Lung (tissue), 16 donors: Measurements from ENCODE around the gene FUT2. TPM values are rescaled to one million over a fixed set of nuclear protein-coding genes. Genes with fewer than 3 reads are reported as not detected.

Experiments used
- ATAC-seq: fragments of 200-7000 bp; cut with Tn5 transposase; one replicate; pipeline ENCODE4 v1.9.1; 2020; ENCODE audit warnings: moderate number of reproducible peaks; ENCODE audit not compliant: insufficient read depth, low FRiP score
- DNase-seq, 3 donors: peaks; one replicate each; pipeline ENCODE4 v3.0.0-alpha.2; 2013 to 2017
- H3K27ac ChIP-seq, 2 donors: one replicate each; pipeline ENCODE4 v1.5.1; 2013; ENCODE audit warnings: mild to moderate bottlenecking in 2 of 2, moderate library complexity in 2 of 2, control low read depth in 1 of 2, inconsistent platforms in 1 of 2, low read depth in 1 of 2, low read length in 1 of 2
- H3K27me3 ChIP-seq, 3 donors: one replicate each; pipeline ENCODE4 v1.5.1; 2013; ENCODE audit warnings: low read length in 2 of 3; ENCODE audit not compliant: control insufficient read depth in 3 of 3, insufficient read depth in 3 of 3
- H3K36me3 ChIP-seq, 4 donors: one replicate each; pipeline ENCODE4 v1.5.1; 2013; ENCODE audit warnings: low read length in 4 of 4, mild to moderate bottlenecking in 1 of 4, moderate library complexity in 1 of 4; ENCODE audit not compliant: control insufficient read depth in 4 of 4, insufficient read depth in 4 of 4
- H3K4me1 ChIP-seq, 5 donors: one replicate each; pipeline ENCODE4 v1.5.1; 2013; ENCODE audit warnings: low read length in 5 of 5, mild to moderate bottlenecking in 2 of 5, moderate library complexity in 1 of 5; ENCODE audit not compliant: control insufficient read depth in 5 of 5, insufficient read depth in 5 of 5
- H3K4me3 ChIP-seq: one replicate; pipeline ENCODE4 v1.5.1; 2013; ENCODE audit warnings: mild to moderate bottlenecking, control low read depth, moderate library complexity
- H3K9ac ChIP-seq, 2 donors: one replicate each; pipeline ENCODE4 v1.5.1; 2013; ENCODE audit warnings: low read length in 2 of 2, control low read depth in 1 of 2; ENCODE audit not compliant: insufficient read depth in 1 of 2
- H3K9me3 ChIP-seq, 4 donors: one replicate each; pipeline ENCODE4 v1.5.1; 2013; ENCODE audit warnings: low read length in 3 of 4, mild to moderate bottlenecking in 1 of 4, moderate library complexity in 1 of 4; ENCODE audit not compliant: control insufficient read depth in 4 of 4, insufficient read depth in 3 of 4
- WGBS, 2 donors: extraction: QIAGEN DNeasy Blood & Tissue Kit; methylation state at CpG; one replicate each; pipeline ENCODE4 v1.1.7; 2013; 5-methylcytosine and 5-hydroxymethylcytosine counted together
- long read RNA-seq, 5 donors: transcript quantifications; one replicate each; lab custom pipeline, GENCODE V29; 2026
- polyA plus RNA-seq, 2 donors: library from polyadenylated mRNA; stranded (reverse); fragments of 200-250 nt; gene quantifications; one replicate each; pipeline ENCODE4 v1.2.1, GENCODE V29; 2013
- total RNA-seq, 2 donors: library from RNA; depleted of rRNA in 1 of 2; stranded (reverse); fragments of >200 nt in 1 of 2; gene quantifications; one replicate each; pipeline ENCODE4 v1.2.1, GENCODE V29; 2014 to 2021
- TF ChIP-seq, protein P1 (sequence below): IDR thresholded peaks from 2 replicates; pipeline ENCODE4 v1.5.1; 2012; ENCODE audit warnings: mild to moderate bottlenecking; ENCODE audit errors: control extremely low read depth, extremely low read depth
- donor health status: control.
- donor health status: control.
- donor health status: Bipolar disorder and iron deficiency.
- donor health status: healthy.
- donor health status: DM: yes; HTN: yes; CAD: no.

The FUT2 gene
- total RNA-seq (1 to 10 TPM in 1 of 2 donors, under 1 TPM in 1; 0.40 to 5.6 TPM), polyA plus RNA-seq (1 to 10 TPM; 4.4 to 6.5 TPM)
- long read RNA-seq, donor 1: 0 reads
- long read RNA-seq, donor 2: 0 reads
- long read RNA-seq, donor 3: 0 reads
- long read RNA-seq, donor 4: 0 reads
- long read RNA-seq, donor 5: 0 reads

DNA sequence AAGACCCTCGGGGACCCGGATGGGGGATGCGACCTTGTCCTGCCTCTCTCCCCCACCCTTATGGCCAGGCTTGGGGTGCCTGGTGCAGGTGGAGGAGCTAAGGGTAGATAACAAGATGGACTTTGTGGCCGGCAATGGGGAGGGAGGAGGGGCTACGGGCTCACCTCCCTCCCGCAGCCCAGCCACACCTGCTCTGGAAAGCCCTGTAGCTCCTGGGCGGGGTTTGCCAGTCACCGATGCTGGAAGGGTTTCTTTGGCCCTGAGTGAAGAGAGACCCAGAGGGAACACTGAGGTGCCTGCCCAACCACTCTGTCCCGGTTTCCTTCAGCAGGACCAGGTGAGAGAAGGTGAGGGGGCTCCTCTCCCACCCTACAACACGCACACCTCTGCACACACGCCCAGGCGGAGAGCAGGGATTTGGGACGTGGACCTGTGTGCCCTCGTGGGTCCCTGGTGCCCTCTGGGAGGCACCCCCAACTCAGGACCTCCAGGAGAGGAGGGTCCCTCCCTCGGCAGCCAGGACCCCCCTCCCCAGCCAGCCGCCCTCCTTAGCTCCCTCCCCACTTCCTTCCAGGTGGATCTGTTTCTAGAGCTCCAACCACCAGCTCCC, at the start of gene FUT2:
Gene FUT2 (plus strand): TSS at position 229 of the 610 bp plus-strand sequence. CDS start 6,986 bp downstream, outside the sequence.
- Histone ChIP-seq H3K9ac (no peak within 1 kb of the TSS), H3K4me1 (peaks cover 0 to 11% (median 0%) of the 10 kb centered on the region in 5 donors), H3K27ac (peak within 1 kb of the TSS in 1 of 2 donors; percentile 26), H3K9me3 (no peaks in the 10 kb centered on the region), H3K4me3 (peak within 1 kb of the TSS; percentile 6), H3K27me3 (peaks cover 0 to 13% (median 13%) of the 10 kb centered on the region in 3 donors), H3K36me3 (no peaks in the 10 kb centered on the region)
- no peak for DNase-seq
- TF ChIP-seq, protein P1, sequence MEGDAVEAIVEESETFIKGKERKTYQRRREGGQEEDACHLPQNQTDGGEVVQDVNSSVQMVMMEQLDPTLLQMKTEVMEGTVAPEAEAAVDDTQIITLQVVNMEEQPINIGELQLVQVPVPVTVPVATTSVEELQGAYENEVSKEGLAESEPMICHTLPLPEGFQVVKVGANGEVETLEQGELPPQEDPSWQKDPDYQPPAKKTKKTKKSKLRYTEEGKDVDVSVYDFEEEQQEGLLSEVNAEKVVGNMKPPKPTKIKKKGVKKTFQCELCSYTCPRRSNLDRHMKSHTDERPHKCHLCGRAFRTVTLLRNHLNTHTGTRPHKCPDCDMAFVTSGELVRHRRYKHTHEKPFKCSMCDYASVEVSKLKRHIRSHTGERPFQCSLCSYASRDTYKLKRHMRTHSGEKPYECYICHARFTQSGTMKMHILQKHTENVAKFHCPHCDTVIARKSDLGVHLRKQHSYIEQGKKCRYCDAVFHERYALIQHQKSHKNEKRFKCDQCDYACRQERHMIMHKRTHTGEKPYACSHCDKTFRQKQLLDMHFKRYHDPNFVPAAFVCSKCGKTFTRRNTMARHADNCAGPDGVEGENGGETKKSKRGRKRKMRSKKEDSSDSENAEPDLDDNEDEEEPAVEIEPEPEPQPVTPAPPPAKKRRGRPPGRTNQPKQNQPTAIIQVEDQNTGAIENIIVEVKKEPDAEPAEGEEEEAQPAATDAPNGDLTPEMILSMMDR: no peak
- no peak for ATAC-seq
- WGBS, 2 donors: 43 to 50% methylated on average over 16 of the region's 16 CpGs

DNA sequence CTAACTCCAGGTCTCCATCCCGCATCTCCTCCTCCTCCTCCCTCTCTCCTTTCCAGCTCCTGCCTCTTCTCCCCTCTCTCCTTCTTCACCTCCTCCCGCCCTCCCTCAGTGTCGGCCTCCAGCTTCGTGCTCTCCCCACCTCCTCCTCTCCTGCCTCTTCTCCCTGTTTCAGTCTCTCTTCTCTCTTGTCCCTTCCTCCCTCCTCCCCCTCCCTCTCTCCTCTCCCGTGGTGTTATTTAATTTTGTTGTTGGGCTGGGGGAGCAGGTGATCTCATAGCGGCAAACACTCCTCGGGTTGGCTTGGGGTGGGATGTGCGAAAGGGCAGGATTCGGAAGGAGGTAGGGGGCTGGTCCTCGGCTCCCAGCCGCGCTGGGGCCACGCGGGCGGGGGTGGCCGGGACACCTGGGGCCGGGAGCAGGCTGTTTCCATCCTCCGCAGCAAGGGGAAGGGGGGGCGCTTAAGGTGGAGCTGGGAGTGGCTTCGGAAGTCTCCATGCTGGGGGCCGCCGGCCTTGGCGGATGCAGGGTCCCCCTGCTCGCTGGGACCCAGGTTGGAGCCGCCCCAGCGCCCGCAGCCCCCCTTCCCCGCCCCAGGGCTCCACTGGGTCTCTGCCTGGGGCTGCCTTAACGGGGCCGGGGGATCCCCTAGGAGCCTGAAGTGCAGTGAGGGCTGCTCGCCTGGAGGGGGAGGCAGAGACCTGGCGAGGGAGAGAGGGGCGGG, 49.6 kb upstream of the FUT2 start, which contains the start of gene CA11:
Gene CA11 (minus strand): TSS at position 187 of the 721 bp plus-strand sequence. CDS start 555 bp downstream, outside the sequence.
- DNase-seq (peak; percentile 91 to 92 (median 91)), ATAC-seq (peak; percentile 89)
- 1% methylated on average over 25 to 33 of the region's 33 CpGs for WGBS, 2 donors
- peaks cover 0 to 5% (median 0%) of the 10 kb centered on the region in 3 donors for H3K27me3 ChIP-seq
- H3K27ac ChIP-seq: peak within 1 kb of the TSS; percentile 63 to 65
- H3K9me3 ChIP-seq: no peaks in the 10 kb centered on the region
- no peaks in the 10 kb centered on the region for H3K36me3 ChIP-seq
- TF ChIP-seq, protein P1: peak; percentile 87
- peaks cover 0 to 20% (median 0%) of the 10 kb centered on the region in 5 donors for H3K4me1 ChIP-seq
- H3K4me3 ChIP-seq: peak within 1 kb of the TSS; percentile 32
- peak within 1 kb of the TSS in 1 of 2 donors; percentile 49 for H3K9ac ChIP-seq

DNA sequence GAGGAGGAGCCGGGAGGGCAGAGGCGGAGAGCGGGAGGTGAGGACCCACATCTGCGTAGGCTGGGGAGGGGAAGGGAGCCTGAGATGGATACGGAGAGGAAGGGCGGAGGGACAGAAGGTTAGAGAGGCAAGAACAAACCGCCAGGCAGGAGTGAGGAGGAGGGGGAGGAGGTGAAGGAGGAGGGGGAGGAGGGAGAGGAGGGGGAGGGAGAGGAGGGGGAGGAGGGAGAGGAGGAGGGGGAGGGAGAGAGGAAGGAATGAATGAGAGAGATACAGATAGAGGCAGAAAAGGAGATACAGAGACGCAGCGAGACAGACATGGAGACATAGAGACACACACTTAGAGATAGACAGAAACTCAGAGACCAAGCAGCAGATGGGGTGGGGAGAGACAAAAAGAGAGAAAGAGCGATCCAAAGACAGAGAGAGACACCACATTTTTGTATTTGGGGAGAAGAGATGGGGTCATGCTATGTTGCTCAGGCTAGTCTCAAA, 49.0 kb upstream of the FUT2 start:
- no peaks in the 10 kb centered on the region for H3K27me3 ChIP-seq
- H3K36me3 ChIP-seq: no peaks in the 10 kb centered on the region
- H3K9ac ChIP-seq: no peak overlapping the region
- ATAC-seq (no peak), DNase-seq (peak in 1 of 3 donors; percentile 6)
- no peak overlapping the region for H3K4me3 ChIP-seq
- TF ChIP-seq, protein P1: no peak
- H3K27ac ChIP-seq: no peak overlapping the region
- WGBS, 2 donors: 14 to 25% methylated on average over 4 to 8 of the region's 10 CpGs
- no peaks in the 10 kb centered on the region for H3K9me3 ChIP-seq
- H3K4me1 ChIP-seq: peaks cover 0 to 20% (median 0%) of the 10 kb centered on the region in 5 donors
